ENCODE data around the gene OR2V2. TPM values are rescaled to one million over a fixed set of nuclear protein-coding genes. Genes with fewer than 3 reads are reported as not detected.
"Not testable (repeated sequence)": the region's sequence is repeated elsewhere in the genome, so short reads cannot be mapped to it uniquely, and the experiment has no call there.

OR2V2 gene
- total RNA-seq, 1 donor from 2014 or later, result not detected

GRCh38 chr5:181104606-181105390 lies 42.6 kb upstream of the OR2V2 start:
- peaks cover 44% of the 10 kb centered on the region for H3K27me3 ChIP-seq
- H3K27ac ChIP-seq; H3K4me1 ChIP-seq; H3K9me3 ChIP-seq; intact Hi-C loops (cut with DNase I); H3K4me3 ChIP-seq; H3K36me3 ChIP-seq; ATAC-seq: not testable (repeated sequence)
- peak; percentile 49 for DNase-seq

DNA sequence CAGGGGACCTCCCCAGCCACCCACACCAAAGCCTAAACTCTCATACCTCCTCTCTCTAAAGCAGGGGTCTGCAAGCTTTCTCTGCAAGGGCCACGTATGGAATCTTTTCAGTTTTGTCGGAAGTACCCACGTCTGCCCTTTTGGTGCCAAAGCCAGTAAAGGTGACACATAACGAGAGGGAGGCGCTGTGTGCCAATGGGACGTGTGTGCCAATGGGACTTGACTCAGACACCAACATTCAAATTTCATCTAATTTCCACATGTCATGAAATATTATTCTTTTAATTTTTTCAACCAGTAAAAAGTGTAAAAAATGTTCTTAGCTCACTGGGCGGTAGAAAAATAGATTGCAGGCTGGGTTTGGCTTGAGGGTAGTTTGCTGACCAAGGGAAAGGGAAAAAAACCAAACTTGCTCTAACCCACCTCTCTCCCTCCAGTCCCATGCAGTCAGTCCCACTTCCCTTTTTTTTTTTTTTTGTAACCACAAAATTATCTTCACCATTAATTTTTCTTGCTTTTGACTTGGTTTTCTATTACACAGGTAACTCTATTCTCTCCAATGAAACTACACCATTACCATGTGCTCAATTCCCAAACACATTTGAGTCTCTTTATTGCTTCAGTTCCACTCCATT lies 41.9 kb upstream of the OR2V2 start:
- ATAC-seq (no peak), DNase-seq (no peak)
- Histone ChIP-seq H3K4me1 (no peaks in the 10 kb centered on the region), H3K4me3 (no peak overlapping the region), H3K27ac (no peak overlapping the region), H3K36me3 (no peaks in the 10 kb centered on the region), H3K27me3 (peaks cover 42% of the 10 kb centered on the region), H3K9me3 (no peaks in the 10 kb centered on the region)
- no peak for TF ChIP-seq CTCF (IDR thresholded peaks at IDR 0.05)
- intact Hi-C loops (cut with DNase I), result no loop called here

DNA sequence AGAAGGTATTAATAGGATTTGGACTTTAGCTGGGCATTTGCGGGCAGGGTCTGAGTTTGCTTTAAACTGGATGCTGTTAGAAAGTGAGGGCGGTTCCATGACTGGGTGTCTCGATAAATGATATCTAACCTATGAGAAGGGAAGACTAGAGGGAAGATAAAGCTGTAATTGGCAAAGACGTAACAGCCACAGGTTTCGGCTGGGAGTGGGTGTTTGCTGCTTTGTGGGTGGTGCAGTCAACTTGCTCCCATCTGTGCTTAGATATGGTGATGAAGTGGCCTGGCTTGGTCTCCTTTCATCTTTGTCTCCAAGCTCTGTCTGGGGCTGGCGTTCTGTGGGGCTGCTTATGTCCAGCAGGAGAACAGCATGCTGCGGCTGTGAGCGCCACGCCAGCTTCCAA lies 39.7 kb upstream of the OR2V2 start:
- TF ChIP-seq CTCF (IDR thresholded peaks at IDR 0.05), result no peak
- no peaks in the 10 kb centered on the region for H3K36me3 ChIP-seq
- no peak overlapping the region for H3K4me3 ChIP-seq
- ATAC-seq (no peak), DNase-seq (no peak)
- intact Hi-C loops (cut with DNase I), result no loop called here
- H3K27me3 ChIP-seq, result peaks cover 58% of the 10 kb centered on the region
- no peaks in the 10 kb centered on the region for H3K9me3 ChIP-seq
- no peaks in the 10 kb centered on the region for H3K4me1 ChIP-seq
- no peak overlapping the region for H3K27ac ChIP-seq

GRCh38 chr5:181108578-181109165 lies 38.7 kb upstream of the OR2V2 start:
- intact Hi-C loops (cut with DNase I), result no loop called here
- Histone ChIP-seq H3K27ac (no peak overlapping the region), H3K27me3 (peaks cover 58% of the 10 kb centered on the region), H3K4me3 (no peak overlapping the region), H3K36me3 (no peaks in the 10 kb centered on the region), H3K9me3 (no peaks in the 10 kb centered on the region), H3K4me1 (no peaks in the 10 kb centered on the region)
- ATAC-seq, result no peak
- no peak for TF ChIP-seq CTCF (IDR thresholded peaks at IDR 0.05)
- peak; percentile 48 for DNase-seq

GRCh38 chr5:181109489-181110013 lies 37.8 kb upstream of the OR2V2 start:
- peaks cover 66% of the 10 kb centered on the region for H3K27me3 ChIP-seq

More at GRCh38 chr5:181109489-181110013, 37.8 kb upstream of the OR2V2 start:
- H3K9me3 ChIP-seq, result no peaks in the 10 kb centered on the region
- no peak overlapping the region for H3K27ac ChIP-seq
- TF ChIP-seq CTCF (IDR thresholded peaks at IDR 0.05), result no peak
- H3K36me3 ChIP-seq, result no peaks in the 10 kb centered on the region
- H3K4me1 ChIP-seq, result no peaks in the 10 kb centered on the region
- no peak for ATAC-seq
- intact Hi-C loops (cut with DNase I), result no loop called here
- no peak overlapping the region for H3K4me3 ChIP-seq
- DNase-seq, result peak; percentile 46
